RPMI8226 (cell line): ENCODE results near the gene CMSS1.

ENCODE experiments used
- DNase-seq: peaks from one replicate; pipeline ENCODE4 v3.0.0-alpha.2; 2015

CMSS1 gene

GRCh38 chr3:99965681-99966408 lies 148.2 kb downstream of the CMSS1 start:
- DNase-seq: no peak

- DNase-seq: no peak
Measured at GRCh38 chr3:99966662-99967416, 149.2 kb downstream of the CMSS1 start.

- no peak for DNase-seq
Measured at GRCh38 chr3:99967796-99968195, 150.1 kb downstream of the CMSS1 start.

GRCh38 chr3:99969136-99969535 lies 151.5 kb downstream of the CMSS1 start:
- no peak for DNase-seq

GRCh38 chr3:99970198-99970597 lies 152.5 kb downstream of the CMSS1 start:
- no peak for DNase-seq

- no peak for DNase-seq
Measured at GRCh38 chr3:99971761-99972160, 154.1 kb downstream of the CMSS1 start.

GRCh38 chr3:99972380-99973104 lies 154.9 kb downstream of the CMSS1 start:
- DNase-seq: no peak

- DNase-seq: no peak
Measured at GRCh38 chr3:99974989-99975388, 157.3 kb downstream of the CMSS1 start.

- no peak for DNase-seq
Measured at GRCh38 chr3:99976584-99976983, 158.9 kb downstream of the CMSS1 start.

GRCh38 chr3:99978221-99978620 lies 160.6 kb downstream of the CMSS1 start:
- no peak for DNase-seq

- DNase-seq: no peak
Measured at GRCh38 chr3:99980606-99981005, 162.9 kb downstream of the CMSS1 start.

GRCh38 chr3:99981138-99981537 lies 163.5 kb downstream of the CMSS1 start:
- DNase-seq: no peak

GRCh38 chr3:99982650-99983049 lies 165.0 kb downstream of the CMSS1 start:
- no peak for DNase-seq

GRCh38 chr3:99984139-99984538 lies 166.5 kb downstream of the CMSS1 start:
- no peak for DNase-seq

- DNase-seq: no peak
Measured at GRCh38 chr3:99984668-99985067, 167.0 kb downstream of the CMSS1 start.

GRCh38 chr3:99990179-99990578 lies 172.5 kb downstream of the CMSS1 start:
- no peak for DNase-seq

GRCh38 chr3:99997293-99997692 lies 179.6 kb downstream of the CMSS1 start:
- no peak for DNase-seq

GRCh38 chr3:99999536-99999935 lies 181.9 kb downstream of the CMSS1 start:
- no peak for DNase-seq

- DNase-seq: no peak
Measured at GRCh38 chr3:100001083-100001482, 183.4 kb downstream of the CMSS1 start.

GRCh38 chr3:100001526-100002270 lies 184.0 kb downstream of the CMSS1 start:
- no peak for DNase-seq

GRCh38 chr3:100002599-100003350 lies 185.1 kb downstream of the CMSS1 start:
- no peak for DNase-seq
